Right ventricle myocardium inferior (tissue), 1 donor: Measurements from ENCODE around the gene KREMEN1. TPM values are rescaled to one million over a fixed set of nuclear protein-coding genes. Genes with fewer than 3 reads are reported as not detected.
"Not testable (repeated sequence)": the region's sequence is repeated elsewhere in the genome, so short reads cannot be mapped to it uniquely, and the experiment has no call there.

ENCODE experiments used
- ATAC-seq: fragments of 200-7000 bp; cut with Tn5 transposase; one replicate; pipeline ENCODE4 v1.9.1; 2020; ENCODE audit warnings: mild to moderate bottlenecking, moderate library complexity
- DNase-seq: peaks from one replicate; pipeline ENCODE4 v3.0.0; 2021; ENCODE audit errors: missing footprints
- intact Hi-C: fragments of 100-400 bp; cut with DNase I; formaldehyde crosslinking; loops from one replicate; pipeline ENCODE4 v1.11.0; 2022
- total RNA-seq: library from RNA; stranded (reverse); fragmentation: NEBNext Ultra II Directional; extraction: Animal tissue kit (Norgen Biotek cat#: 25700); gene quantifications from one replicate; pipeline ENCODE4 v1.2.1, GENCODE V29; 2021
- donor health status: DM: no; HTN: yes; CAD: no; lungs with severe emphysema.

The KREMEN1 gene
- total RNA-seq, 1 donor from 2014 or later: 48.8 TPM

DNA sequence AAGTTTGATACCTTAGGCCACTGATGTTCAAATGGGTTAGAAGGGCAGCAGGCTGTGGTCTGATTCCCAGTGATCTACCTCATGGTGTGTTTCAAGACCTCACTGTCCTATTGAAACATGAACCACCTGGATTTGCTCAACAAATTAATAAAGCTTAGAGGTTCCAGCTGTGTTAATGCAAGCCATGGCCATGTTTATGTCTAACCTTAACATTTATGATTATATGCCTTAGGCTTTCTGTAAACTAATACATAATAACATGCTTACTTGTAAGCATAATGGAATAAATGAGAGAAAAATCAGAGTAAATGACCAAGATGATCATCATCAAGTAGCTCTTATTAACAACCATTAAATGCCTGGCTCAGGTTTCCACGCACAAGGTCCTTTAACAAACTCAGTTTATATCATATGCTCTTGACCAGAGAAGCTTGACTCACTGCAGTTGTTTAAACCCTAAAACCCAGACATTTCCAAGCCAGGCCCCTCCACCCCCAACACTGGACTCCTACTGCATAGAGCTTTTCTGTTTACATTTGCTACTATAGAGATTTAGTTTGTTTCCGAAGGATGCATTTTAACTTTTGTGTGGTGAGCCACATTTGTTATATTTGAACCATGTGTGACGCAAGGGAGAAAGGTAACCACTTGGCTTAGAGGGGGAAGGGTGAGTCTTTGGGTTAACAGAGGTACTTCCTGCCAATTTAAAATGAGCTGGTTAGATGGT is 43.7 kb downstream of the KREMEN1 start:
- intact Hi-C loops: no loop called here
- no peak for ATAC-seq
- DNase-seq: no peak

DNA sequence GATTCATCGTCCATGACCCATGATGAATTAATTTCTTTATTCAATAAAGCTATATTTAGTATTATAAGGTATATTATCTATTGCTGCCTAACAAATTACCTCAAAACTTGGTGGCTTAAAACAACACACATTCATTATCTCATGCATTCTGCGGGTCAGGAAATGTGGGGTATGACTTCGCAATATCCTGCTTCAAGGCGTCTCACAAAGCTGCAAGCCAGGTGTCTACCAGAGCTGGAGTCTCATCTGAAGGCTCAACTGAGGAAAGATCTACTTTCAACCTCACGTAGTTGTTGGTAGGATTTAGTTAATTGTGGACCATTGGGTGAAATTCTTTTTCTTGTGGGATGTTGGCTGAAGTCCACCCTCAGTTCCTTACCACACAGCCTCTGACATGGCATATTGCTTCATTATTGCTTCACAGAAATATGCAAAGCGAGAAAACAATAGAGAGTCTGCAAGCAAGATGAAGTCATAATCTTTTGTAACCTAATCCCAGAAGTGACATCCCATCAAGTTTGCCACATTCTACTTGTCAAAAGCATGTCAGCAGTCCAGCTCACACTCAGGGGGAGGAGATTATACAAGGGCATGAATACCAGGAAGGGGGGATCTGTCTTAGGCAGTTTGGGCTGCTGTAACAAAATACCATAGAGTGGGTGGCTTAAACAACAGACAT is 45.1 kb downstream of the KREMEN1 start:
- intact Hi-C loops: no loop called here
- ATAC-seq: no peak

DNA sequence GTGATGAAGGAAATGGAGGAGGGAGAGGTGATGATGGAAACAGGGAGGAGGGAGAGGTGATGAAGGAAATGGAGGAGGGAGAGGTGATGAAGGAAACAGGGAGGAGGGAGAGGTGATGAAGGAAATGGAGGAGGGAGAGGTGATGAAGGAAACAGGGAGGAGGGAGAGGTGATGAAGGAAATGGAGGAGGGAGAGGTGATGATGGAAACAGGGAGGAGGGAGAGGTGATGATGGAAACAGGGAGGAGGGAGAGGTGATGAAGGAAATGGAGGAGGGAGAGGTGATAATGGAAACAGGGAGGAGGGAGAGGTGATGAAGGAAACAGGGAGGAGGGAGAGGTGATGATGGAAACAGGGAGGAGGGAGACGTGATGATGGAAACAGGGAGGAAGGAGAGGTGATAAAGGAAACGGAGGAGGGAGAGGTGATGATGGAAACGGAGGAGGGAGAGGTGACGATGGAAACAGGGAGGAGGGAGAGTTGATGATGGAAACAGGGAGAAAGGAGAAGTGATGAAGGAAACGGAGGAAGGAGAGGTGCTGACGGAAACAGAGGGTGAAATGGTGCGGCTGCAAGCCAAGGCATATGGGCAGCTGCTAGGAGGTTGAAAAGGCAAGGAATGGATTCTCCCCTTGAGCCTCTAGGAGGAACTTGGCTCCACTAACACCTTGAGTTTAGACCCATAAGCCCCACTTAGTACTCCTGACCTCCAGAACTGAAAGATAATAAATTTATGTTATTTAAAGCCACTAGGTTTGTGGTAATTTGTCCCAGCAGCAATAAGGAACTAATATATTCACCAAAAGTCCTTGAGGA is 47.5 kb downstream of the KREMEN1 start:
- ATAC-seq, DNase-seq, intact Hi-C loops: not testable (repeated sequence)

More for the DNA sequence above, 45.1 kb downstream of the KREMEN1 start:
- DNase-seq: no peak

DNA sequence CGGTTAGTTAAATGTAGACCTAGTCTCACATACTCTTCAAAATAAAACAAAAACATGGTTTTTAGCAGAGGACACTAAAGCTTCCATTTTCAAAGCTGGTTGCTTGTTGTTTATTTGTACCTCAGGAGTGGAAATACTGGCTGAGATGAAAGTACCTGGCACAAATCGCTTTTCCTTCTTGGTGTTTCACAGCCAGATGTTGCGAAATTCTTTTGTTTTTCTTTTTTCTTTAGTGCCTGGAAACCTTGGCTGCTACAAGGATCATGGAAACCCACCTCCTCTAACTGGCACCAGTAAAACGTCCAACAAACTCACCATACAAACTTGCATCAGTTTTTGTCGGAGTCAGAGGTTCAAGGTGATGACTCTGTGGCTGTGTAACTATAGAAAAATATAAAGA is 48.3 kb downstream of the KREMEN1 start:
- ATAC-seq: no peak
- no peak for DNase-seq
- intact Hi-C loops: no loop called here

DNA sequence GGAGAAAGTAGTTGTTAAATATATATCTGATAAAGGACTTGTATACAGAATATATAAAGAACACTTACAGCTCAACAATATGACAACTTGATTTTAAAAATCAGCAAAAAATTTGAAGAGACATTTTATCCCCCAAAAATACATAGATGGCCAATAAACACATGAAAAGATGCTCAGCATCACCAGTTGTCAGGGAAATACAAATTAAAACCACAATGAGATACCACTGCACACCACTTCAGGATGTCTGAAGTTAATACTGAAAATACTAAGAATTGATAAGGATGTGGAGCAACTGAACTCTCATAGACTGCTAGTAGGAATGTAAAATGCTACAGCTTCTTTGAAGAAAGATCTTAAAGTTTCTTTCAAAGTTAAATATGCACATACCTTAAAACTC is 49.2 kb downstream of the KREMEN1 start:
- intact Hi-C loops: no loop called here
- ATAC-seq: no peak

DNA sequence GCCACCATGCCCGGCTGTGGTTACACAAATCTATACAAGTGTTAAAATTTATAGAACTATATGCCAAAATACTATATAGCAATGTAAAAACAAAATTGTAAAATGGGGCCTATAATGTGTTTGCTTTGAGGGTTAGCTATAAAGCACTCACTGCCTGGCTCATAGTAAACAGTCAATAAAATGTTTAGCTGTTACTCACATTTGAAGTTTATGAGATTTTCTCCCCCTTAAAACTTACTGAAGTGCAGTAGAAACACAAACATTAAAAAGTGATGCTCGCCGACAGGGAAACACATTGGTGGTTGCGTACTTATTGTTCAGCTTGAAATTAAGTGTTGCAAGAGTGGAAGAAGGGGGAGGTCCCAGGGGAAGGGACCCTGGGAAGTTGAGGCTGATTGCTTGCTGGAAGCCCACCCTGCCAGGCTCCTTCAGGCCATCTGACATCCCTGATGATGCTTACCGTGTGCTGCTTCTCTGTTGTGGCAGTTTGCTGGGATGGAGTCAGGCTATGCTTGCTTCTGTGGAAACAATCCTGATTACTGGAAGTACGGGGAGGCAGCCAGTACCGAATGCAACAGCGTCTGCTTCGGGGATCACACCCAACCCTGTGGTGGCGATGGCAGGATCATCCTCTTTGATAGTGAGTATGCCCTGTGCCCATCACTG is 52.1 kb downstream of the KREMEN1 start:
- ATAC-seq (no peak), DNase-seq (no peak)
- intact Hi-C loops: no loop called here

More for the DNA sequence above, 49.2 kb downstream of the KREMEN1 start:
- no peak for DNase-seq

DNA sequence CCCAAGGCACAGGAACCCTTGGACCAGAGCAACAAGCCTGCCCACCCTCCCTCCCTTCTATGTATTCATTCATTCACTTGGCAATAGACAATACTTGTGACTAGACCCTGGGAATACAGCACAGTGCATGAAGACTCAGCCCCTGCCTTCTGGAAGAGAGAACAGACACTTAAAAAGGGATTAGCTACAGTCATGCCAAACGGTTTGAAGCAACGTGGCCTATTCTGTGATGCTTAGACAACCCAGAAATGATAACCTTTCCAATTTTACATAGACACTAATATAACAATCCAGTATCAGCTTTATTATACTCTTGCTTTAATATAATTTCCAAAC is 52.6 kb downstream of the KREMEN1 start:
- DNase-seq: no peak
- intact Hi-C loops: no loop called here
- no peak for ATAC-seq

DNA sequence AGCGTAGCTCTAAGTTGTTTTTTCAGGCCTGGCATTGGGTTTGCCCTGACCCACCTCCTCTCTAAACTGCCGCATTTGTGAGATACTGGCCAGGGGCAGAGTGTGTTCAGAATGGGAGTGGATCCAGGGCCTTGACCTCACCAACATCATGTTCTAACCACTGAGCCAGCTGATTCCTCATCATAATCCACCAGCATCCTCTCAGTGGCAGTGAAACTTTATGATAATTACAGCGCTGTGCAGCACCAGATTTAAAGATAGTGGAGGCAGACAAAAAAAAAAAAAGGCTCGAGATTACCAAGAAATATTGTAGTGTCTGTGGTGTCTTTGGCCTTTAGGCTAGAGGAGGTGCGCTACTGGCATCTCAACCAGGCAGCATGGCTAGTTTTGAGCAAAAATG is 53.0 kb downstream of the KREMEN1 start:
- intact Hi-C loops: no loop called here
- no peak for ATAC-seq
- DNase-seq: no peak

DNA sequence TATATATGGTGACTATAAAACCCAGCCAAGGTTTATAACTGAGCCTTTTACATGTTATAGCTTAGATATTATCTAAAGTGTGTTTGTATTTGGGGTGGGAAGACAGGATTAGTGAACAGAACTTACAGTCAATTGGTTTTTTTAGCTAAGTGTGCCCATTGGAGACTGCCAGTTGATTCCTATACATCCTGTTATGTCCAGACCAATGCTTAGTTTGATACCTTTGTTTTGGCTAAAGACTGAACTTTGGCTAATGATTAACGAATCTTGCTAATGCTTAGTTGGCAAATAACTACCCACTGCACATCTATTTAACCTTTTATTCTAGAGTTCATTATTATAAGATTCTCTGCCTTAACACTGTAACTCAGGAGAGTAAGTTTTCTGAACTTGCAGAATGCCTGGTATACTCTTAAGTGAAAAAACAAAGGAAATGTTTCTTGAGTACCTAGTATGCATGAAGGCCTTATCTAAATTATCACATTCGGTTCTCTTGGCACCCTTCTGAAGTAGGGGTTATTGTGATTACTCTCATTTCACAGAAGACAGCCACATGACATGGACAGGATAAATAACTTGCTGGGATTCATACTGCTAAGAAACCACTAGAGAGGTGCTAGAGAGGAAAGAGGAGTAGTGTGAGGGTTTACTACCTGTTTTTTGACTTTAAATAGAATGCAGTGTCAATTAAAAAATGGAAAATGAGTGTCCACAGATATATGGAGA is 54.0 kb downstream of the KREMEN1 start:
- intact Hi-C loops: no loop called here
- DNase-seq: no peak
- no peak for ATAC-seq

DNA sequence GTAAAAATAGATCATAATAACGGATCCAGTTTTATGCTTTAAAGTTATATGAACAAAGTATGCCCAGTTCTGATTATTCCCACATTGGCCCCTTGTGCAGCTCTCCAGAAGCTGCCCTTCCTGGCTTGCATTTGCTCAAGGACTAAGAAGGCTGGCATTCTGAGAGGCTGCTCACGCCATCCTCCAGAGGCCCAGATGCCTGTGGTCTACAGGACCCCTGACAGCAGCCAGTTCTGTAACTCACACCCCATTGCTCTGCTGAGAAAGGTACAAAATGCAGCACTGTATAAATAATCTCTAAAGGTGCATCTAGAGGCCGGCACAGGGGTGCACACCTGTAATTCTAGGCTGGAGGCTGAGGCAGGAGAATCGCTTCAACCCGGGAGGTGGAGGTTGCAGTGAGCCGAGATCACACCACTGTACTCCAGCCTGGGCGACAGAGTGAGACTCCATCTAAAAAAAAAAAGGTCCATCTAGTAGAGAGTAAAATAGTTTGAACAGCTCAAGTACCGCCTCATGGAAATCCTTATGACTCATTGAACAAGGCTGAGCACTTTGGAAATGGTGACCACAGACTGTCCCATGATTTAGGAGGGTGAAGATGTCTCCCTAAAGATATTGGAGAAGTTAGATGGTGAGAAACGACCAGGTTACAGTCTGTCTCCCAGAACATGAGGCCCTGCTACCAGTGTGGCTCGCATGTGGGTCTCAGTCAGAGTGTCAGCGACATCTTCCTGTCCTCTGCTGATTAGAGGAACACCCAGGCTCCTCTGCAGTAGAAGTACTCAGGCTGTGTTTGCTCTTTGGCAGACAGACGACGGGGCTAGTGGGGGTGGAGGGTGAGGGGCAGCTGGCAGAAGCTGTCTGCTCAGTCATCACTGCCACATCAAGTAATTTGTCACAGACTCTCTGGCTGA is 56.3 kb downstream of the KREMEN1 start:
- ATAC-seq: peak; percentile 88
- intact Hi-C loops: no loop called here
- DNase-seq: no peak

DNA sequence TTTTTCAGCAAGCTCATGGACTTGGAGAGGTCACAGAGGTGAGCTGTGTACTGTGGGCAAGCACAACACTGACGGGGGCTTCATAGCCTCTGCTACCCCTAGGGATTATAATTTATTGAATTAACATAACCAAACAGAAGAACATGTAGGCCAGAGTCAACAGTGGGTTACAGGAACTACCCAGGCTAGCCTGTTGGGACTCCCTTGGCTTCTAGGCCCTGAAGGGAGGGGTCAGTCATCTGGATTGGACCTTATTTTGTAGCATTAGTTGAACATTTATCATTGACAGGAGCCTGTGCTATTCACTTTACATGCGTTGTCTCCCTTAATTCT is 56.9 kb downstream of the KREMEN1 start:
- intact Hi-C loops: no loop called here
- DNase-seq (no peak), ATAC-seq (peak; percentile 24)

DNA sequence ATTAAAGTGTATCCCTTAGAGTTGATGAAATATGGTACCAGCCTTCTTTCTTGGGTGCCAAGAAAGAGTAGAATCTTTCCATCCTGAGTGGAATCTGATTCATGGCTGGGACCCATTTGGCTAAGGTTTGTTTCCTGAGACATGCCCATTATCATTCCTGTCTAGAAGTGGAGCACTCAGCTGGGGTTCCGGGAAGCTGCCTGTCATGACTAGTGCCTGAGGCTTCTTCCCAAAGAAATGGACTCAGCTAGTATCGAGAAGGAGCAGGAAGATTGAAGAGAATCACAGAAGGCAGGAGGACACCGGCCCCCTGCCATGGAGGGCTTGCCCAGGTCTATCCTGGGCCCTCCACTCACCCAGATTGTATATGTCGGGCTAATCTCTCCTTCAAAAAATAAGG is 57.6 kb downstream of the KREMEN1 start:
- intact Hi-C loops: no loop called here
- DNase-seq (no peak), ATAC-seq (no peak)

DNA sequence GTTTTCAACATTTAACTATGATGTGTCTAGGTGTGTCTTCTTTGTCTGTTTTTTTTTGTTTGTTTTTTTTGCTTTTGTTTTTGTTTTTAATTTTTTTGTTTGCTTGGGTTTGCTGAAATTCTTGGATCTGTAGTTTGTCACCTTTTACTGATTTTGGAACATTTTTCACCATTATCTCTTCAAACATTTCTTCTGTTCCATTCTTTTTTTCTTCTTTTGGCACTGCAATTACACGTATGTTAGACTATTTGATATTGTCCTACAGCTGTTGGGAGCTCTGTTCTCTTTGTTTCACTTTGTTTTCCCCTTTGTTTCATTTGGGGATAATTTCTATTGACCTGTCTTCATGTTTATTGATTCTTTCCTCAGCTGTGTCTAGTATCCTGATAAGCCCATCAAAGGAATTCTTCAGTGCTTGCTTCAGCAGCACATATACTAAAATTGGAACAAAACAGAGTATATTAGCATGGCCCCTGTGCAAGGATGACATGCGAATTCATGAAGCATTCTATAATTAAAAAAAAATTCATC is 60.8 kb downstream of the KREMEN1 start:
- intact Hi-C loops: no loop called here
- DNase-seq (no peak), ATAC-seq (no peak)

DNA sequence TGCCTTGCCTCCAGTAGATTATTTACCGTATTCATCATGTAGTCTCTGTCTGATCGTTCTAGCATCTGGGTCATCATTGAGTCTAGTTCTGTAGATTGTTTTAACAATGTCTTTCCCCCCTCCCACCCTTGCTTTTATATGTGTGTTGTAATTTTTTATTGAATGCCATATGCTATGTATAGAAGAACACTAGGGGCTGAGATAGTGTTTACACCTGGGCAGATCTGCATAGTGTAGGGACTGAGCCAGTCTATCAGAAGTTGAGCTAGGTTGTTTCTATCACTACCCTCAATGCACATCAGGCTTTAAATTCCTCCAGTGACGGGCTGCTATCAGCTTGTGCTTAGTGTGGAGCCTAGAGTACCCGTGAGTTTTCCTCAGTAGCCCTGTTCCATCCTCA is 61.6 kb downstream of the KREMEN1 start:
- intact Hi-C loops: no loop called here
- no peak for ATAC-seq
- no peak for DNase-seq

DNA sequence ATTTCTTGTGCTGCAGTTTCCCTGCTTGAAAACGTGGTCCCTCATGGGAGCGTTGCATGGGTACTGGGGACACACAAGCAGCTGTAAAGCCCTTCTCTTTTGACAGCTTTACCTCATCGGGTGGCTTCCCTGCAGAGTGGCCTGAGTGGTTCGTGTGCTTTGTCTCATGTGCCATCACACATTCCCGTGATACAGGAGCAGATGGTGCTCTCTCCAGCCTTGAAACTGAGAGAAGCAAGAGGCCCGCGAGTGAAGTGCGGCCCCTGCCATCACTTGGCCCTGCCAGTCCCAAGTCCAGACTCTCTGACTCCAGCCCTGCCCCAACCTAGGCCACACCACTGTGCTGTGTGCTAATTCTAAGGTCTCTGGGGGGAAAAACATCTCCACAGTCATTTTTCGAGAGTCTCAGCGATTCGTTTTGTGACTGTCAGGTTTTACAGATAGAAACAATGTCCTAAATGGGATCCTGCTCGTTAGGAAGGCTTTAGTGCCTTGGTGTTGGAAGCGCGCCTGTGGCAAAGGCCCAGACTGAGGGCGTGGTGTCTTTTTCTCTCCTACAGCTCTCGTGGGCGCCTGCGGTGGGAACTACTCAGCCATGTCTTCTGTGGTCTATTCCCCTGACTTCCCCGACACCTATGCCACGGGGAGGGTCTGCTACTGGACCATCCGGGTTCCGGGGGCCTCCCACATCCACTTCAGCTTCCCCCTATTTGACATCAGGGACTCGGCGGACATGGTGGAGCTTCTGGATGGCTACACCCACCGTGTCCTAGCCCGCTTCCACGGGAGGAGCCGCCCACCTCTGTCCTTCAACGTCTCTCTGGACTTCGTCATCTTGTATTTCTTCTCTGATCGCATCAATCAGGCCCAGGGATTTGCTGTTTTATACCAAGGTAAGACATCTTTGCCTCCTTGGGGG is 64.2 kb downstream of the KREMEN1 start:
- ATAC-seq: no peak
- DNase-seq: no peak
- intact Hi-C loops: no loop called here

DNA sequence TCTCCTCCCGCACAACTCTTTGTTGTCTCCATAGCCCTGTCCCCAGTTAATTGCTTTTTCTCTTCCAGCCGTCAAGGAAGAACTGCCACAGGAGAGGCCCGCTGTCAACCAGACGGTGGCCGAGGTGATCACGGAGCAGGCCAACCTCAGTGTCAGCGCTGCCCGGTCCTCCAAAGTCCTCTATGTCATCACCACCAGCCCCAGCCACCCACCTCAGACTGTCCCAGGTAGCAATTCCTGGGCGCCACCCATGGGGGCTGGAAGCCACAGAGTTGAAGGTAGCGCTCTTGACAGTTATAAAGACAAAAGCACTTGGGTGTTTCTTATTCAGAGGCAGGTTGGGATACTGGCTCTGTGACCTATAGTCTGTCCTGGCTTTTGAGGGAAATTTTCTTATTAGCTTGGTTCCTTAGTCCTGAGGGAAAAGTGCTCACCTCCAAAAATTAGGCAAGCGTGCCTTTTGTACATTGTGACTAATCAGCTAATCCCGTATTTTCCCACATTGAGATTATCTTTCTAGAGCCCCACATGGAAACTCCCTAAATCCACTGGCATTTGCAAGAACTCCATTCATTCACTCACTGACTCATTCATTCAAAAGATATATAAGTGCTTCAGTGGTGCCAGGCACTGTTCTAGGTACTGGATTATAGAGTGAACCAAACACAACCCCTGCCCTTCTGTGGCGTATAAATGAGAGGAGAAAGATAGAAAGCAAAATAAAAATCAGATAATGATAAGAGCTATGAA is 65.9 kb downstream of the KREMEN1 start:
- intact Hi-C loops: no loop called here
- ATAC-seq: no peak

More for the DNA sequence above, 65.9 kb downstream of the KREMEN1 start:
- no peak for DNase-seq
